ENCODE data around the gene CDH3. TPM values are rescaled to one million over a fixed set of nuclear protein-coding genes. Genes with fewer than 3 reads are reported as not detected.

The CDH3 gene
- total and polyA plus RNA-seq, 2 of the 13 experiments (the other 11 are each of a cell fraction or from before 2014, with no cell fraction given), result 0.11 TPM; not detected in 1

- 0 out of 2 replicates have a peak, but pooled peaks have one; percentile 68 for TF ChIP-seq EED (CRISPR knock-in tag; IDR thresholded peaks at IDR 0.05)
- TF ChIP-seq ZFX (CRISPR knock-in tag; IDR thresholded peaks at IDR 0.05; ENCODE audit: low read depth), result peak; percentile 69
- 0 out of 2 replicates have a peak, but pooled peaks have one; percentile 30 for TF ChIP-seq ZNF33B (CRISPR knock-in tag; IDR thresholded peaks at IDR 0.05)
- TF ChIP-seq NR2F2 (IDR thresholded peaks at IDR 0.05; ENCODE audit: borderline replicate concordance, low read depth), result peak; percentile 85
- peak; percentile 53; the same call in 1 of the 2 replicates for TF ChIP-seq TP53 (CRISPR knock-in tag; conservative IDR thresholded peaks at IDR 0.05)
- peak; percentile 78; the same call in 1 of the 2 replicates for TF ChIP-seq ZBTB7A (CRISPR knock-in tag; IDR thresholded peaks at IDR 0.05)
- TF ChIP-seq ARNT2 (CRISPR knock-in tag; IDR thresholded peaks at IDR 0.05; ENCODE audit: low read depth), result peak; percentile 63; the same call in 1 of the 2 replicates
- TF ChIP-seq PHF8 (CRISPR knock-in tag; IDR thresholded peaks at IDR 0.05), result peak; percentile 42; the same call in 1 of the 2 replicates
- peak; percentile 85 for TF ChIP-seq GFI1 (CRISPR knock-in tag; IDR thresholded peaks at IDR 0.05; ENCODE audit: borderline replicate concordance)
- no peak for TF ChIP-seq ZNF749 (CRISPR knock-in tag; IDR thresholded peaks at IDR 0.05; ENCODE audit: borderline replicate concordance)
- no peak; the same call in 1 of the 2 replicates for TF ChIP-seq AKAP8 (CRISPR knock-in tag; IDR thresholded peaks at IDR 0.05)
- peak; percentile 82 for TF ChIP-seq ISL2 (CRISPR knock-in tag; IDR thresholded peaks at IDR 0.05)
- TF ChIP-seq ZNF546 (CRISPR knock-in tag; conservative IDR thresholded peaks at IDR 0.05), result peak; percentile 59; the same call in 1 of the 2 replicates
- TF ChIP-seq ZNF234 (CRISPR knock-in tag; conservative IDR thresholded peaks at IDR 0.05), result no peak
- peak; percentile 59; the same call in 1 of the 2 replicates for TF ChIP-seq PRDM15 (CRISPR knock-in tag; IDR thresholded peaks at IDR 0.05)
- peak; percentile 97; the same call in 1 of the 2 replicates for TF ChIP-seq SSRP1 (CRISPR knock-in tag; IDR thresholded peaks at IDR 0.05)
- TF ChIP-seq SP5 (CRISPR knock-in tag; IDR thresholded peaks at IDR 0.05; ENCODE audit: borderline replicate concordance, low read depth), result peak; percentile 80
- TF ChIP-seq ATF5 (CRISPR knock-in tag; IDR thresholded peaks at IDR 0.05; ENCODE audit: low read depth), result no peak
- TF ChIP-seq SALL1 (CRISPR knock-in tag; IDR thresholded peaks at IDR 0.05), result peak; percentile 100
- TF ChIP-seq FIP1L1 (IDR thresholded peaks at IDR 0.05; ENCODE audit: borderline replicate concordance, insufficient read depth, low read depth, low read length), result 0 out of 2 replicates have a peak, but pooled peaks have one; percentile 59
- TF ChIP-seq RXRA (CRISPR knock-in tag; IDR thresholded peaks at IDR 0.05), result peak; percentile 92
- TF ChIP-seq MAFK (conservative IDR thresholded peaks at IDR 0.05 in 1 of 2, IDR thresholded peaks at IDR 0.05 in 1 of 2; ENCODE audit: low read length in 2 of 2), result peak in 1 of 2 experiments; percentile 59; a peak in 2 of 4 replicates
- TF ChIP-seq THAP9 (CRISPR knock-in tag; IDR thresholded peaks at IDR 0.05; ENCODE audit: borderline replicate concordance), result peak; percentile 71; the same call in 1 of the 2 replicates
- peak; percentile 50; the same call in 1 of the 2 replicates for TF ChIP-seq BHLHE40 (IDR thresholded peaks at IDR 0.05; ENCODE audit: low read length)
Observed at GRCh38 chr16:68744744-68745280, 99.7 kb downstream of the CDH3 start (continued).
